Skeletal muscle tissue (tissue), 4 donors: ENCODE measurements around the gene BGN. TPM values are rescaled to one million over a fixed set of nuclear protein-coding genes. Genes with fewer than 3 reads are reported as not detected.

ENCODE experiments used
- H3K27ac ChIP-seq: one replicate; pipeline ENCODE4 v1.7.0; 2013; ENCODE audit warnings: mild to moderate bottlenecking, low read depth, low read length, inconsistent platforms
- H3K27me3 ChIP-seq, 3 donors: one replicate each; pipeline ENCODE4 v1.7.0; 2013; ENCODE audit warnings: low read length in 3 of 3; ENCODE audit not compliant: control insufficient read depth in 3 of 3, insufficient read depth in 3 of 3
- H3K36me3 ChIP-seq, 3 donors: one replicate each; pipeline ENCODE4 v1.7.0; 2013; ENCODE audit warnings: low read length in 3 of 3; ENCODE audit not compliant: control insufficient read depth in 3 of 3, insufficient read depth in 3 of 3
- H3K4me1 ChIP-seq, 3 donors: one replicate each; pipeline ENCODE4 v1.7.0; 2013; ENCODE audit warnings: low read length in 3 of 3, mild to moderate bottlenecking in 3 of 3; ENCODE audit not compliant: control insufficient read depth in 3 of 3, insufficient read depth in 3 of 3
- H3K4me3 ChIP-seq, 3 donors: one replicate each; pipeline ENCODE4 v1.7.0; 2013; ENCODE audit warnings: low read length in 3 of 3
- H3K9ac ChIP-seq, 3 donors: one replicate each; pipeline ENCODE4 v1.7.0; 2013; ENCODE audit warnings: low read length in 3 of 3, mild to moderate bottlenecking in 3 of 3, moderate library complexity in 2 of 3, low read depth in 1 of 3
- H3K9me3 ChIP-seq, 3 donors: one replicate each; pipeline ENCODE4 v1.7.0; 2013; ENCODE audit warnings: low read length in 3 of 3; ENCODE audit not compliant: control insufficient read depth in 3 of 3
- total RNA-seq: library from RNA; depleted of rRNA; stranded (reverse); fragments of >200 nt; gene quantifications from one replicate; pipeline ENCODE4 v1.2.3, GENCODE V29; 2014
- donor health status: Osteomylitis.

Gene BGN
- total RNA-seq, 1 donor from 2014 or later = 24.5 TPM

DNA sequence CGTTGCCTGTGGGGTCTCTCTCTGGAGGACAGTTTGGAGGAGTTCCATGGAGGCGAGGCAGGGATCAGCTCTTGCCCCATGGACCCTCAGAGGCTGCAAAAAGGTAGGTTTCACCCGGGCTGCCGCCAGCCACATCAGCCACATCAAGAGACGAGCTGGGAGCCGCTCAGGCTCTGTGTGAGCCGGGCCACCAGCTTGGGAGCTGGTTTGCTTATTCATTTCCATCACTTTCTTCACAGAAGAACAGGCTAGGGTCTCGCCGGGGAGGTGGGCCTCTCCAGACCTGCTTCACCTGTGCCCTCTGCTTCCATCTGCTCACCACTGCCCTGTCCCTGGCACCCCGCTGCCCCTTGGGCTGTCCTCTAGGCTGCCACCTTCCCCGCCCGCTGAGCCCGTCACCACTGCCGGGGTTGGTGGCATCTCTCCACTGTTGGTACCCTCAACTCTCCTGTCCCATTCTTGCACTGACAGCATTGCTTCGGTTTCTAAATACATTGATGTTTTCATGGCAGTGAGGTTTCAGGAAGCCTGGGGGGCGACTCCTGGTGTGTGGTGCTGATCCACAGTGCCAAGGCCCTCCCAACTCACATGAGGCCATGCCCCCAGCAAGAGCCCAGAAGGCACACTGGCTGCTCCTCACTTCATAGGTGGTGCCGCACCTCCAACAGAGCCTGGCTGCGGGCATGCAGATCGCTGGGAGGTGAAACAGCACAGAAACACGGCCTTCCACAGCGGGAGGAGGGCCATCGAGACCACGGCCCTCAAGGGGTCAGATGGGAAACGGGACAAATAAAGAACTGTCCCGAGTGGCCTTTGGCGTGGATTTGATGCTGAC is 44.4 kb upstream of the BGN start:
- no peak overlapping the region for H3K4me3 ChIP-seq

DNA sequence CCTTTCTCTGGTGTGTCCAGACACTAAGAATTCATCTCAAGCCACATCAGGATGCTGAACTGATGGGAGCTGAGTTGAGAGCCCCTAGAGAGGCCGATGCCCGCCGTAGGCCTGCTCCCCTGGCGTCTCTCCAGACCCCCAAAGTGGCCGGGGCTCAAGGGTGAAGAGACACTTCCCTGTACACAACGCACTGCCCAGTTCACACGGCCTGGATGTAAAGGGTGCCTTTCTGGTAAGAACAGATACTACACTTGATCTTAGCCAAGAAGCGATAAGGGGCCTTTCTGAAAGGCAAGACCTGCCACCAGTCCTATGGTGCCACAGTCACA is 43.9 kb upstream of the BGN start:
- H3K4me1 ChIP-seq = peaks cover 0 to 5% (median under 1%) of the 10 kb centered on the region in 3 donors
- H3K27ac ChIP-seq = no peak overlapping the region

More for the DNA sequence above, 44.4 kb upstream of the BGN start:
- H3K9me3 ChIP-seq = no peaks in the 10 kb centered on the region
- peaks cover 0 to 5% (median 2%) of the 10 kb centered on the region in 3 donors for H3K36me3 ChIP-seq
- no peaks in the 10 kb centered on the region for H3K4me1 ChIP-seq
- H3K27me3 ChIP-seq = no peaks in the 10 kb centered on the region
- no peak overlapping the region for H3K27ac ChIP-seq
- H3K9ac ChIP-seq = no peak overlapping the region

DNA sequence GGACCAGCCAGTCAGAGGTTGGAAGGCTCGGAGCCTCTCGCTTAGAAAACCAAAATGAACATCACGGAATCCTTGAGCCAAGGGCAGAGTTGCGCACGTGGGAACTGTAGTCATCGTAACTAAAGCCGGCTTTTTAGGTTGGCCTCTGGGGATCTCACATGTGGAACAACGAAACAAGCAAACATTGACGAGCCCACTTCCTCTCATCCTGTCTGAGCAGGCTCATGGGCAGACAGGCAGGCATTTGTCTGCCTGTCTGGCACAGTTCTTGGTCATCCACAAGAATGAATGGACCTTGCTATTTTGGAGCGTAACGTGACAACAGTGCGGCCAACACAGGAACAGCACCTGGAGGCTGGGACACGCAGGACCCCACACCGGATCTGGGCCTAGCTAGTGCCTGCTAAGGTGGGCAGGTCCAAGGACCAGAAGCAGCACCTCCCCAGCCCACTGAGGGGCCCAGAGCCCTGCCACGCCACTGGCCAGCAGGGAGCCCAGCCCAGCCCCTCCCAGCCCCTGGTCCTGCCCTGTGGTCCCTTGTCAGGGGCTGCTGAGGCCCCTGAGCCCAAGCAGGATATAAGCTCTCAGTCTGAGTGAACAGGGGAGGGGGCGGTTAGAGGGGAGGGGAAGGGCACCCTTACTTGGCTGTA is 39.8 kb upstream of the BGN start:
- Histone ChIP-seq H3K9ac (no peak overlapping the region), H3K27me3 (no peaks in the 10 kb centered on the region), H3K4me3 (no peak overlapping the region), H3K9me3 (no peaks in the 10 kb centered on the region), H3K36me3 (peaks cover 0 to 4% (median 0%) of the 10 kb centered on the region in 3 donors), H3K4me1 (peaks cover 8 to 29% (median 19%) of the 10 kb centered on the region in 3 donors), H3K27ac (no peak overlapping the region)

More for the DNA sequence above, 43.9 kb upstream of the BGN start:
- Histone ChIP-seq H3K9me3 (no peaks in the 10 kb centered on the region), H3K9ac (no peak overlapping the region), H3K27me3 (no peaks in the 10 kb centered on the region), H3K4me3 (no peak overlapping the region), H3K36me3 (peaks cover 0 to 5% (median 2%) of the 10 kb centered on the region in 3 donors)

DNA sequence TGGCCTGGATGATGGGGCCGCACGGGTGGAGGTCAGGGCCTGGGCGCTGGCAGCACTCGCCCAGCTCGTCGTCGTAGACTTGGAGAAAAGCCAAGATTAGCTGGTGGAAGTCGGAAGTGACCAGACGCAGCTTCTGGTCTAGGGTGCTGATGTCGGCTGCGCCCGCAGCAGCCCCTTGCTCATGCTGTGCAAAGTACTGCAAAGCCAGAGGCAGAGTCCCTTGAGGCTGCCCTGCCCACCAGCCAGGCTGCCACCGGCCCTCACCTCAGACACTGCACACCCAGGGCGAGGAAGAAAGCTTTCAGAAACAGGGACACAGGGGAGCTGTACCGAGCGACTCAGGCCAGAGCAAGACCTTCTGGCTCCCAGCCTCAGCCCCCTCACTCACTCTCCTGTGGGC is 39.2 kb upstream of the BGN start:
- peaks cover 0 to 2% (median 0%) of the 10 kb centered on the region in 3 donors for H3K36me3 ChIP-seq

DNA sequence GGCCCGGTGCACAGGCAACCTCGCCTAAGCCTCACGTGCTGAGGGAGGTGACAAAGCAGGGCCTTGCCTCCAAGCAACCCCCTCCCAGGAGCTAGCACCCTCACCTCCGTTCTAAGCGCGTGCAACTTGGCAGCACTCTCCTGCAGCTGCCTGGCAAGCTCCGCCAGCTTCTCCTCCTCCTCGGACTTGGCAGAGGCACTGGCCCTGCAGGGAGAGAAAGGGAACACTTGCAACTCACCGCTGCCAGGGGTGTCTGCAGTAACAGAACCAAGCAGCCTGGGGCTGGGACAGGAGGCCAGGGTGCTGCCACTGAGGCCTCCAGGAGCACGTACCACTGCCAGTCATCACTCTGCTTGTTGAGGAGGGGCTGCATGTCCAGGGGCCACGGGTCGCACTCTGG is 38.6 kb upstream of the BGN start:
- Histone ChIP-seq H3K9me3 (no peaks in the 10 kb centered on the region), H3K36me3 (peaks cover 0 to 2% (median 0%) of the 10 kb centered on the region in 3 donors), H3K27me3 (no peaks in the 10 kb centered on the region), H3K27ac (no peak overlapping the region), H3K4me1 (peaks cover 8 to 29% (median 20%) of the 10 kb centered on the region in 3 donors), H3K4me3 (no peak overlapping the region), H3K9ac (no peak overlapping the region)

More for the DNA sequence above, 39.2 kb upstream of the BGN start:
- H3K4me3 ChIP-seq = no peak overlapping the region
- no peak overlapping the region for H3K9ac ChIP-seq
- H3K9me3 ChIP-seq = no peaks in the 10 kb centered on the region
- no peaks in the 10 kb centered on the region for H3K27me3 ChIP-seq
- H3K4me1 ChIP-seq = peaks cover 8 to 29% (median 20%) of the 10 kb centered on the region in 3 donors
- no peak overlapping the region for H3K27ac ChIP-seq

DNA sequence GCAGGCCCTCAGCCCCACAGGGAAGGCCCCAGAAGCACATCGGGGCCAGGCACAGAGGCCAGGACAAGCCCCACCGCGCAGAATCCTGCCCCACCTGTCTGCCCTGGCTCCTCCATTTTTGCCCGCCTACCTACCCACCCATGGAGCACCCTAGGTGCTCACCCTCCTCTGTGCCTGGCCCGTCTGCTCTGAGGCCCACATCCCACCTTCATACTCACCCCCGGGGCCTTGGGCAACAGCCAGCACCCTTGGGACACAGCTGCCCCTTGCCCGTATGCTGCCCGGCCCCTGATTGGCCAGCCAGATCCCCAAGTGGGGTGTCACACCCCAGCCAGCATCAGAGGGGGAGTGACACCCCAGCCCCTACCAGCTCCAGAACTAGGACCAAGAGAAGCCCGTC is 38.1 kb upstream of the BGN start:
- H3K27me3 ChIP-seq = no peaks in the 10 kb centered on the region
- no peak overlapping the region for H3K4me3 ChIP-seq
- peaks cover 8 to 29% (median 20%) of the 10 kb centered on the region in 3 donors for H3K4me1 ChIP-seq
- H3K9ac ChIP-seq = peak overlapping the region in 1 of 3 donors; percentile 8
- no peaks in the 10 kb centered on the region for H3K9me3 ChIP-seq
- H3K36me3 ChIP-seq = peaks cover 0 to 2% (median 0%) of the 10 kb centered on the region in 3 donors
- no peak overlapping the region for H3K27ac ChIP-seq

DNA sequence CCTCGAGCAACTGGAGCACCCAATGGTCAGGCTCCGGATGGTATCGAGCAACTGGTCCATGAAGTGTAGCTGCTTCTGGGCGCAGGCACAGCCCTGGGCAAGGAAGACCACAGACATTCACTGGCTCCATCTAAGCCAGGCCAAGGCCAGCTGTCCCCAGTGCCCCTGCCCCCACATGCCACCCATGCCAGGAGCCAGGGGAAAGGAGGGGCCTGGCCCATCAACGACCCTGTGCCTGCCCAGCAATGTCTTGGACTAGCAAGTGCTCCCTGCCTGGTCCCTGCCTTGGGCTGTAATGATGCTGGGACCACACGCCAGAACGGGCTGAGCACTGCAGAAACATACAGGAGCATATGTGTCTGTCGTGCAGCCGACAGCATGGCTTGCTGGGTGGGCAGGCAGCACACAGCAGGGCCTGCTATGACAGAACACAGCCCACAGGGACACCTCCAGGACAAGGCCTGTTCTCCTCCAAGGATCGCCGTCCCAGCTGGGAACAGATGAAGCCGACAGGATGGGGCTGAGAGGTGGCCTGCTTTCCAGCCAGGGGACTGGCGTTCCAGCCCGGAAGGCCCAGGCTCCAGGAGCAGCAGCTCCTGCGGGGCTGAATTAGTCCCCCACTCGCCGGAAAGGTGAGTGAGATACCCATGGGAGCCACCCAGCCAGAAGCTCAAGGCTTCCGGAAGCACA is 37.5 kb upstream of the BGN start:
- H3K4me1 ChIP-seq = peaks cover 8 to 29% (median 20%) of the 10 kb centered on the region in 3 donors
- H3K9me3 ChIP-seq = no peaks in the 10 kb centered on the region
- no peak overlapping the region for H3K4me3 ChIP-seq
- H3K36me3 ChIP-seq = peaks cover 0 to 2% (median 0%) of the 10 kb centered on the region in 3 donors
- H3K9ac ChIP-seq = peak overlapping the region in 1 of 3 donors; percentile 8
- H3K27ac ChIP-seq = no peak overlapping the region
- H3K27me3 ChIP-seq = no peaks in the 10 kb centered on the region

DNA sequence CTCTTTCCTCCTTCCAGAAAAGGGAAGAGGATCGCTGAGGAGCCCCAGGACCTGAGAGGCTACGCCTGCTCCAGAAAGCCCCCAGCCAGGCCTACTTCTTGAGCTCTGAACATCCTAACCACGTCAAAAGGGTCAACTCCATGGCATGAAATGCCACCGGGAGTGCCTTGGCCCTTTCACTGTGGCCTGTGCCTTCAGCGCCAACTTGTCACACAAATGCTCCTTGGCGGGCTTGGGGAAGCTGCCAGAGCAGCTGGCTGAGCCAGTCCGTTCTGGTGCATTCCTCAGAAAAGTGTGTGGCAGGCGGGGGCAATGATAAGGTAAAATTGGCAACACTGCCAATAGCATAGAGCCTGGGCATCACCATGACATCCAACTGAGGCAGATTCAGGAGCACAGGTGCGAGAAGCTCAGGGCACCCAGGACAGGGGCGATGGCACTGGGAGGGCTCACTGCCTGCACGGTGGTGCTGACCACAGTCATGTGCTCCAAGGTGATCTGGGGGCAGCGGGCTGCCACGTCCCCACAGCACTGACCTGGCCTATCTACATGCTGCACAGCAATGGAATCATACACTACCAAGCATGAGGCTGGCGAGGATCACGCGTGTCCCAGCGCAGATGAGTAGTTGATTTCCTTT is 36.8 kb upstream of the BGN start:
- Histone ChIP-seq H3K9me3 (no peaks in the 10 kb centered on the region), H3K36me3 (peaks cover 0 to 2% (median 0%) of the 10 kb centered on the region in 3 donors), H3K9ac (no peak overlapping the region), H3K4me1 (peaks cover 8 to 29% (median 20%) of the 10 kb centered on the region in 3 donors), H3K27me3 (no peaks in the 10 kb centered on the region), H3K4me3 (no peak overlapping the region), H3K27ac (no peak overlapping the region)

DNA sequence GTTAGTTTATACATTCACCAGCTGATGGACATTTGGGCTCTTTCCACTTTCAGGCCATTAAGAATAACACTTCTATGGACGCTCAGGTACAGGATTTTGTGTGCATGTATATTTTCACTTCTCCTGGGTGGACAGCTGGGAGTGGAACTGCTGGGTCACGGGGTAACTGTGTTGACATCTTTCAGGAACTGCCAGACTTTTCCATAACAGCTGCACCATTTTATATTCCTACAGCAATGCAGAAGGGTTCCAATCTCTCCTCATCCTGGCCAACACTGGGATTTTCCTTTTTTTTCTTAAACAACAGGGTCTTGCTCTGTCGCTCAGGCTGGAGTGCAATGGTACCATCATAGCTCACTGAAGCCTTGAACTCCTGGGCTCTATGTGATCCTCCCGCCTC is 36.3 kb upstream of the BGN start:
- Histone ChIP-seq H3K9me3 (no peaks in the 10 kb centered on the region), H3K4me1 (peaks cover 8 to 29% (median 20%) of the 10 kb centered on the region in 3 donors), H3K4me3 (no peak overlapping the region), H3K36me3 (peaks cover 0 to 2% (median 0%) of the 10 kb centered on the region in 3 donors), H3K27ac (no peak overlapping the region), H3K9ac (no peak overlapping the region), H3K27me3 (no peaks in the 10 kb centered on the region)
